ENCODE data around the gene EIF4G2.

DNA sequence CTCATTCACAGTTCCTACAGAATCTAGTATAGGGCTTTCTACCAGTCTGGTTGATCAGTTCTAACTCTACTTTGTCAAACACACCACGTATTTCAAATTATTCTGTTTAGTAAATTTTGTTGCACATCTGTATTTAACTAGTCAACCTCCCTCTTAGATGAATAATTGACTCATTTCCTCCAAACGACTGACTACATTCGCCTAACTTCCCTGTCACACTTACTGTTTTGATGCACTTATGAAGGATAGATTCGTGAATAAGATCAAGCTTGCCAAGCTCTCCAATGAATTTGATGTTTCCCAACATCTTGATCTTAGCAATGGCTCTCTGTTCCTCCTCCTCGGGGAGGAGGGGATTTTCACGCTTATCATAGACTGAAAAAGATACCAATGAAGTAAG lies 5.0 kb downstream of the EIF4G2 start:
- TF ChIP-seq HDGF (IDR thresholded peaks at IDR 0.05; ENCODE audit: borderline replicate concordance) (no peak), TARDBP (IDR thresholded peaks at IDR 0.05) (no peak), CTBP1 (IDR thresholded peaks at IDR 0.05; ENCODE audit: borderline replicate concordance) (no peak)

All from HEK293T (cell line).